ENCODE results near the gene SAPCD2. TPM values are rescaled to one million over a fixed set of nuclear protein-coding genes. Genes with fewer than 3 reads are reported as not detected.

The SAPCD2 gene
- polyA plus RNA-seq, 3 donors = 0.03 to 3.1 (median 1.7) TPM

- Histone ChIP-seq H3K27ac (ENCODE audit: low read depth in 1 of 2, low read length in 2 of 2) (no peak overlapping the region), H3K4me1 (ENCODE audit: control insufficient read depth in 1 of 2, insufficient read depth in 2 of 2, low read length in 2 of 2) (no peaks in the 10 kb centered on the region), H2AFZ (ENCODE audit: insufficient read depth, low read depth, low read length, poor library complexity, severe bottlenecking) (no peak overlapping the region), H3K27me3 (ENCODE audit: control insufficient read depth in 2 of 2, insufficient read depth in 2 of 2, low read length in 2 of 2) (no peaks in the 10 kb centered on the region), H4K20me1 (ENCODE audit: insufficient read depth, low read length) (no peaks in the 10 kb centered on the region), H3K9ac (ENCODE audit: insufficient read depth, low read length, poor library complexity, severe bottlenecking) (no peak overlapping the region), H3K79me2 (ENCODE audit: insufficient read depth, low read length) (no peaks in the 10 kb centered on the region), H3K36me3 (replicated peaks in 1 of 2; ENCODE audit: control insufficient read depth in 1 of 2, insufficient read depth in 2 of 2, low read length in 2 of 2) (peaks cover 0 to 3% of the 10 kb centered on the region in 2 donors), H3K4me2 (replicated peaks; ENCODE audit: extremely low read depth, low read length, poor library complexity, severe bottlenecking) (no peak overlapping the region), H3K4me3 (replicated peaks in 1 of 3; ENCODE audit: low read depth in 2 of 3, low read length in 3 of 3) (no peak overlapping the region), H3K9me3 (replicated peaks in 1 of 2; ENCODE audit: control insufficient read depth in 1 of 2, insufficient read depth in 1 of 2, low read length in 2 of 2) (no peaks in the 10 kb centered on the region)
- intact Hi-C loops (cut with micrococcal nuclease) = no loop called here
- Mint-ChIP-seq H3K4me3 (no peak overlapping the region), H3K27ac (no peak overlapping the region), H3K9me3 (peaks cover 0 to 6% (median 0%) of the 10 kb centered on the region in 7 donors), H3K27me3 (ENCODE audit: low read depth in 3 of 3) (peaks cover 0 to 2% (median 2%) of the 10 kb centered on the region in 3 donors), H3K4me1 (no peaks in the 10 kb centered on the region), H3K36me3 (peaks cover 6 to 30% of the 10 kb centered on the region in 2 donors)
- WGBS (ENCODE audit: insufficient coverage) = 98% methylated on average over 11 of the region's 16 CpGs
- TF ChIP-seq CTCF (IDR thresholded peaks at IDR 0.05) = no peak
- DNase-seq = no peak
Observed at GRCh38 chr9:137016436-137016835, 53.9 kb downstream of the SAPCD2 start.

- H3K27ac Mint-ChIP-seq = no peak overlapping the region
- peaks cover 9 to 32% of the 10 kb centered on the region in 2 donors for H3K36me3 Mint-ChIP-seq
- H3K9ac ChIP-seq (ENCODE audit: insufficient read depth, low read length, poor library complexity, severe bottlenecking) = no peak overlapping the region
- H3K4me1 ChIP-seq (ENCODE audit: control insufficient read depth in 1 of 2, insufficient read depth in 2 of 2, low read length in 2 of 2) = no peaks in the 10 kb centered on the region
- no peaks in the 10 kb centered on the region for H3K27me3 ChIP-seq (ENCODE audit: control insufficient read depth in 2 of 2, insufficient read depth in 2 of 2, low read length in 2 of 2)
- H3K9me3 Mint-ChIP-seq = peaks cover 0 to 6% (median 0%) of the 10 kb centered on the region in 7 donors
- no peak overlapping the region for H3K4me3 ChIP-seq (replicated peaks in 1 of 3; ENCODE audit: low read depth in 2 of 3, low read length in 3 of 3)
- no peaks in the 10 kb centered on the region for H4K20me1 ChIP-seq (ENCODE audit: insufficient read depth, low read length)
- no peaks in the 10 kb centered on the region for H3K4me1 Mint-ChIP-seq
- H3K27ac ChIP-seq (ENCODE audit: low read depth in 1 of 2, low read length in 2 of 2) = no peak overlapping the region
- no peak for DNase-seq
- no peak overlapping the region for H3K4me3 Mint-ChIP-seq
- H3K27me3 Mint-ChIP-seq (ENCODE audit: low read depth in 3 of 3) = peaks cover 0 to 2% (median 2%) of the 10 kb centered on the region in 3 donors
- peaks cover 0 to 3% of the 10 kb centered on the region in 2 donors for H3K36me3 ChIP-seq (replicated peaks in 1 of 2; ENCODE audit: control insufficient read depth in 1 of 2, insufficient read depth in 2 of 2, low read length in 2 of 2)
- H3K79me2 ChIP-seq (ENCODE audit: insufficient read depth, low read length) = no peaks in the 10 kb centered on the region
- no peak for TF ChIP-seq CTCF (IDR thresholded peaks at IDR 0.05)
- intact Hi-C loops (cut with micrococcal nuclease) = no loop called here
- WGBS (ENCODE audit: insufficient coverage) = 97% methylated on average over 21 of the region's 21 CpGs
- no peak overlapping the region for H2AFZ ChIP-seq (ENCODE audit: insufficient read depth, low read depth, low read length, poor library complexity, severe bottlenecking)
- H3K9me3 ChIP-seq (replicated peaks in 1 of 2; ENCODE audit: control insufficient read depth in 1 of 2, insufficient read depth in 1 of 2, low read length in 2 of 2) = no peaks in the 10 kb centered on the region
- H3K4me2 ChIP-seq (replicated peaks; ENCODE audit: extremely low read depth, low read length, poor library complexity, severe bottlenecking) = no peak overlapping the region
Observed at GRCh38 chr9:137015976-137016375, 54.4 kb downstream of the SAPCD2 start.

All from CD14-positive monocyte (primary cell).